Naive B cell (primary cell): Measurements from ENCODE around the gene CHST8. TPM values are rescaled to one million over a fixed set of nuclear protein-coding genes. Genes with fewer than 3 reads are reported as not detected.
A peak's percentile ranks its signal among the peaks of the same experiment; 100 is the strongest.
"Not testable (repeated sequence)": the region's sequence is repeated elsewhere in the genome, so short reads cannot be mapped to it uniquely, and the experiment has no call there.

Experiments used
- ATAC-seq, 2 donors: fragments of 150-1000 bp; cut with Tn5 transposase; 2 replicates each; pipeline ENCODE4 v1.10.0; 2021; ENCODE audit warnings: low read depth in 2 of 2, mild to moderate bottlenecking in 2 of 2, moderate library complexity in 2 of 2
- DNase-seq: peaks from one replicate; pipeline ENCODE4 v3.0.0; 2022
- H3K27ac Mint-ChIP-seq, 6 donors: one replicate each; pipeline ENCODE4 v1.8.0; 2020 to 2022; ENCODE audit warnings: mild to moderate bottlenecking in 6 of 6, mixed read lengths in 6 of 6, moderate library complexity in 5 of 6, inconsistent platforms in 2 of 6
- H3K27me3 Mint-ChIP-seq, 3 donors: one replicate each; pipeline ENCODE4 v1.8.0; 2021 to 2022; ENCODE audit warnings: mixed read lengths in 3 of 3, mild to moderate bottlenecking in 1 of 3
- H3K36me3 Mint-ChIP-seq, 2 donors: one replicate each; pipeline ENCODE4 v1.8.0; 2020 to 2022; ENCODE audit warnings: mixed read lengths in 2 of 2, inconsistent platforms in 1 of 2, mild to moderate bottlenecking in 1 of 2
- H3K4me1 Mint-ChIP-seq, 3 donors: one replicate each; pipeline ENCODE4 v1.8.0; 2020 to 2022; ENCODE audit warnings: mixed read lengths in 3 of 3, inconsistent platforms in 1 of 3, mild to moderate bottlenecking in 1 of 3, moderate library complexity in 1 of 3
- H3K4me3 Mint-ChIP-seq, 8 donors: one replicate each; pipeline ENCODE4 v1.8.0; 2020 to 2022; ENCODE audit warnings: mild to moderate bottlenecking in 8 of 8, mixed read lengths in 8 of 8, moderate library complexity in 8 of 8, inconsistent platforms in 2 of 8
- H3K9me3 Mint-ChIP-seq, 7 donors: one replicate each; pipeline ENCODE4 v1.8.0; 2020 to 2022; ENCODE audit warnings: mixed read lengths in 7 of 7, mild to moderate bottlenecking in 5 of 7, inconsistent platforms in 2 of 7, moderate library complexity in 1 of 7
- polyA plus RNA-seq, 6 donors: library from polyadenylated mRNA; unstranded; fragments of 300-500 nt; fragmentation: Illumina TruSeq; gene quantifications; one replicate each; pipeline ENCODE4 v1.2.3, GENCODE V29; 2021; ENCODE audit warnings: low read depth in 6 of 6

The CHST8 gene
- polyA plus RNA-seq, 6 donors from 2014 or later = 0.17 to 0.55 TPM; not detected in 4

- Mint-ChIP-seq H3K4me3 (no peak overlapping the region), H3K4me1 (no peaks in the 10 kb centered on the region), H3K27ac (peak overlapping the region in 1 of 6 donors; percentile 59), H3K27me3 (peaks cover 32 to 50% (median 45%) of the 10 kb centered on the region in 3 donors), H3K36me3 (no peaks in the 10 kb centered on the region), H3K9me3 (no peaks in the 10 kb centered on the region)
- DNase-seq = no peak
- no peak for ATAC-seq
These were observed 65.1 kb downstream of the CHST8 start for GRCh38 chr19:33686687-33687480.

- ATAC-seq (no peak), DNase-seq (no peak)
- Mint-ChIP-seq H3K4me1 (no peaks in the 10 kb centered on the region), H3K27me3 (peaks cover 27 to 47% (median 39%) of the 10 kb centered on the region in 3 donors), H3K9me3 (no peaks in the 10 kb centered on the region), H3K27ac (no peak overlapping the region), H3K4me3 (no peak overlapping the region), H3K36me3 (no peaks in the 10 kb centered on the region)
These were observed 65.9 kb downstream of the CHST8 start for GRCh38 chr19:33687481-33688170.

GRCh38 chr19:33688171-33688992, 66.6 kb downstream of the CHST8 start:
- Mint-ChIP-seq H3K27ac (no peak overlapping the region), H3K27me3 (peaks cover 20 to 39% (median 32%) of the 10 kb centered on the region in 3 donors), H3K9me3 (no peaks in the 10 kb centered on the region), H3K4me3 (no peak overlapping the region), H3K4me1 (no peaks in the 10 kb centered on the region), H3K36me3 (no peaks in the 10 kb centered on the region)
- no peak for ATAC-seq
- DNase-seq = no peak

- DNase-seq (no peak), ATAC-seq (no peak)
- no peak overlapping the region for H3K4me3 Mint-ChIP-seq
- H3K9me3 Mint-ChIP-seq = no peaks in the 10 kb centered on the region
- H3K4me1 Mint-ChIP-seq = no peaks in the 10 kb centered on the region
- no peaks in the 10 kb centered on the region for H3K36me3 Mint-ChIP-seq
- peaks cover 18 to 31% (median 28%) of the 10 kb centered on the region in 3 donors for H3K27me3 Mint-ChIP-seq
- no peak overlapping the region for H3K27ac Mint-ChIP-seq
These were observed 67.5 kb downstream of the CHST8 start for GRCh38 chr19:33689138-33689746.

GRCh38 chr19:33689868-33690267, 68.1 kb downstream of the CHST8 start:
- Mint-ChIP-seq H3K36me3 (no peaks in the 10 kb centered on the region), H3K27ac (no peak overlapping the region), H3K4me3 (no peak overlapping the region), H3K4me1 (no peaks in the 10 kb centered on the region), H3K27me3 (peaks cover 18 to 28% (median 25%) of the 10 kb centered on the region in 3 donors), H3K9me3 (no peaks in the 10 kb centered on the region)
- no peak for ATAC-seq
- DNase-seq = no peak

GRCh38 chr19:33690378-33691029, 68.8 kb downstream of the CHST8 start:
- DNase-seq = no peak
- no peaks in the 10 kb centered on the region for H3K36me3 Mint-ChIP-seq

GRCh38 chr19:33691030-33691427, 69.3 kb downstream of the CHST8 start:
- Mint-ChIP-seq H3K4me3 (no peak overlapping the region), H3K4me1 (no peaks in the 10 kb centered on the region), H3K27ac (no peak overlapping the region), H3K27me3 (peaks cover 11 to 20% (median 14%) of the 10 kb centered on the region in 3 donors), H3K9me3 (no peaks in the 10 kb centered on the region), H3K36me3 (no peaks in the 10 kb centered on the region)
- ATAC-seq (no peak), DNase-seq (no peak)

More at GRCh38 chr19:33690378-33691029, 68.8 kb downstream of the CHST8 start:
- Mint-ChIP-seq H3K4me1 (no peaks in the 10 kb centered on the region), H3K27me3 (peaks cover 16 to 25% (median 19%) of the 10 kb centered on the region in 3 donors), H3K27ac (no peak overlapping the region), H3K4me3 (peak overlapping the region in 1 of 8 donors; percentile 29), H3K9me3 (no peaks in the 10 kb centered on the region)
- no peak for ATAC-seq

GRCh38 chr19:33691736-33692135, 70.0 kb downstream of the CHST8 start:
- Mint-ChIP-seq H3K27me3 (peaks cover 4 to 14% (median 7%) of the 10 kb centered on the region in 3 donors), H3K36me3 (no peaks in the 10 kb centered on the region), H3K4me3 (no peak overlapping the region), H3K9me3 (no peaks in the 10 kb centered on the region), H3K27ac (no peak overlapping the region), H3K4me1 (no peaks in the 10 kb centered on the region)
- ATAC-seq = no peak
- no peak for DNase-seq

- no peaks in the 10 kb centered on the region for H3K9me3 Mint-ChIP-seq
- no peak for ATAC-seq
- no peaks in the 10 kb centered on the region for H3K4me1 Mint-ChIP-seq
- DNase-seq = no peak
- H3K36me3 Mint-ChIP-seq = no peaks in the 10 kb centered on the region
- H3K27me3 Mint-ChIP-seq = peaks cover 0 to 16% (median 7%) of the 10 kb centered on the region in 3 donors
- peak overlapping the region in 1 of 6 donors; percentile 5 for H3K27ac Mint-ChIP-seq
- H3K4me3 Mint-ChIP-seq = no peak overlapping the region
These were observed 71.9 kb downstream of the CHST8 start for GRCh38 chr19:33693678-33694077.

DNA sequence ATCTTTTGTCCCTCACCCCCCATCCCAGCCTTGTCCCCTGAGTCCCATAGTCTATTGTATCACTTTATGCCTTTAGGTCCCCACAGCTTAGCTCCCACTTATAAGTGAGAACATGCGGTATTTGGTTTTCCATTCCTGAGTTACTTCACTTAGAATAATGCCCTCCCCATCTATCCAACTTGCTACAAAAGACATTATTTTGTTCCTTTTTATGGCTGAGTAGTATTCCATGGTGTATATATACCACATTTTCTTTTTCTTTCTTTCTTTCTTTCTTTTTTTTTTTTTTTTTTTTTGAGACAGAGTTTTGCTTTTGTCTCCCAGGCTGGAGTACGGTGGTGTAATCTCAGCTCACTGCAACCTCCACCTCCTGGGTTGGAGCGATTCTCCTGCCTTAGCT, 73.8 kb downstream of the CHST8 start:
- peaks cover 0 to 15% (median 7%) of the 10 kb centered on the region in 3 donors for H3K27me3 Mint-ChIP-seq
- DNase-seq, H3K4me3 Mint-ChIP-seq, H3K4me1 Mint-ChIP-seq, H3K9me3 Mint-ChIP-seq, ATAC-seq, H3K27ac Mint-ChIP-seq, H3K36me3 Mint-ChIP-seq: not testable (repeated sequence)

GRCh38 chr19:33697766-33698165, 76.0 kb downstream of the CHST8 start:
- no peaks in the 10 kb centered on the region for H3K9me3 Mint-ChIP-seq
- H3K36me3 Mint-ChIP-seq = no peaks in the 10 kb centered on the region
- no peaks in the 10 kb centered on the region for H3K4me1 Mint-ChIP-seq
- H3K27ac Mint-ChIP-seq = no peak overlapping the region
- ATAC-seq (no peak), DNase-seq (no peak)
- H3K4me3 Mint-ChIP-seq = no peak overlapping the region
- H3K27me3 Mint-ChIP-seq = peaks cover 0 to 13% (median 7%) of the 10 kb centered on the region in 3 donors

DNA sequence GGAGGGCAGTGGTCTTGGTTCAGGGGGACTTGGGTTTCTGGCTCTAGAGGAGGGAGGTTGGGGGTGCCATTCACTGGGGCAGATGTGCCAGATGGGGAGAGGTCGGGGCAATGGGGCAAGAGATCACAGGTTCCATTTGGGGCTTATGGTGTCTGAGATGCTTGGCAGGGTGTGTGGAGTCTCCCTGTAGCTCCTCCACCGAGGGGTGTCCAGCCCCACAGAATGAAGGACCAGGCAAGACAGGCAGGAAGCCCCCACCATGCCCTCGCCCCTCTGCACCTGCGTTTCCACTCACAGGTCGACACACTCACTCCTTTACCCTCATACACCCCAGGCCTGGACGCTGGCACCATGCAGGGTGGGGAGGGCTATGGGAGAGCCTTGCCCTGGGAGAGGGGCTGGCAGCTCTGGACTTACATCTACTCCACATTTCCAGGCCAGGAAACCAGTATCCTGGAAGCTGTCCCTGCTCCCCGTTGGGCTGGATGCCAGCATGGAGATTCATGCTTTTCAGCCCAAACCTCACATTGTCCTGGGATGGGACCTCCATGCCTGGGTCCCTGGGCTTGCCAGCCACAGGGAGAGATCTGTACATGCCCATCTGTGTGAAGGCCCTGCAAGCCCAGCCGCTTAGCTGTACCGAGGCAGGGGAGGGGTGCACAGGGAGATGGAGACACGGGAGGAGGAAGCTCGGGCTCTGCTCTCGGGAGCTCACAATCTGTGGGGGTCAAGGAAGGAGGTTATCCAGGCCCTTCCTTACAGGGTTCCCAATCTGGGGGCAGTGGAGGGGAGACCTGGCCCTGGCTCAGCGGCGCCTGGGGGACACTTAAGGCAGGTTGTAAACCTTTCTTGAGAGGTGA, 77.1 kb downstream of the CHST8 start:
- Mint-ChIP-seq H3K27ac (no peak overlapping the region), H3K36me3 (no peaks in the 10 kb centered on the region), H3K27me3 (peaks cover 0 to 13% (median 7%) of the 10 kb centered on the region in 3 donors), H3K4me3 (no peak overlapping the region), H3K4me1 (no peaks in the 10 kb centered on the region), H3K9me3 (no peaks in the 10 kb centered on the region)
- DNase-seq (no peak), ATAC-seq (no peak)
